ENCODE data around the gene TBCCD1. TPM values are rescaled to one million over a fixed set of nuclear protein-coding genes. Genes with fewer than 3 reads are reported as not detected.

The TBCCD1 gene
- total RNA-seq, 2 donors from 2014 or later = 7.8 to 9.7 TPM

- Mint-ChIP-seq H3K36me3 (ENCODE audit: low read depth) (peaks cover 6% of the 10 kb centered on the region), H3K27me3 (no peaks in the 10 kb centered on the region), H3K4me1 (peaks cover 31% of the 10 kb centered on the region), H3K9me3 (no peaks in the 10 kb centered on the region), H3K27ac (no peak overlapping the region), H3K4me3 (peak overlapping the region; percentile 53)
- ATAC-seq (replicated peaks) = no peak
Observed at GRCh38 chr3:186523434-186523833, 43.7 kb downstream of the TBCCD1 start.

- no peaks in the 10 kb centered on the region for H3K27me3 Mint-ChIP-seq
- peaks cover 32% of the 10 kb centered on the region for H3K4me1 Mint-ChIP-seq
- no peaks in the 10 kb centered on the region for H3K9me3 Mint-ChIP-seq
- H3K4me3 Mint-ChIP-seq = peak overlapping the region; percentile 53
- peaks cover 6% of the 10 kb centered on the region for H3K36me3 Mint-ChIP-seq (ENCODE audit: low read depth)
- no peak overlapping the region for H3K27ac Mint-ChIP-seq
- ATAC-seq (replicated peaks) = no peak
Observed at GRCh38 chr3:186523022-186523421, 44.1 kb downstream of the TBCCD1 start.

- Mint-ChIP-seq H3K27ac (peak overlapping the region; percentile 82), H3K9me3 (no peaks in the 10 kb centered on the region), H3K4me3 (peak overlapping the region; percentile 53), H3K36me3 (ENCODE audit: low read depth) (peaks cover 6% of the 10 kb centered on the region), H3K27me3 (no peaks in the 10 kb centered on the region), H3K4me1 (peaks cover 44% of the 10 kb centered on the region)
- ATAC-seq (replicated peaks) = peak; percentile 75
Observed at GRCh38 chr3:186520957-186521842, 45.9 kb downstream of the TBCCD1 start.

- peaks cover 6% of the 10 kb centered on the region for H3K36me3 Mint-ChIP-seq (ENCODE audit: low read depth)
- H3K9me3 Mint-ChIP-seq = no peaks in the 10 kb centered on the region
- peak overlapping the region; percentile 82 for H3K27ac Mint-ChIP-seq
- H3K4me3 Mint-ChIP-seq = peak overlapping the region; percentile 53
- no peaks in the 10 kb centered on the region for H3K27me3 Mint-ChIP-seq
- peaks cover 52% of the 10 kb centered on the region for H3K4me1 Mint-ChIP-seq
- no peak for ATAC-seq (replicated peaks)
Observed at GRCh38 chr3:186520431-186520830, 46.7 kb downstream of the TBCCD1 start.

GRCh38 chr3:186519021-186519658, 48.0 kb downstream of the TBCCD1 start:
- Mint-ChIP-seq H3K27ac (peak overlapping the region; percentile 82), H3K9me3 (no peaks in the 10 kb centered on the region), H3K4me1 (peaks cover 64% of the 10 kb centered on the region), H3K4me3 (peak overlapping the region; percentile 62), H3K27me3 (no peaks in the 10 kb centered on the region), H3K36me3 (ENCODE audit: low read depth) (peaks cover 6% of the 10 kb centered on the region)
- ATAC-seq (replicated peaks) = peak; percentile 69

- no peaks in the 10 kb centered on the region for H3K9me3 Mint-ChIP-seq
- H3K4me3 Mint-ChIP-seq = peak overlapping the region; percentile 62
- peak; percentile 13 for ATAC-seq (replicated peaks)
- peak overlapping the region; percentile 10 for H3K27ac Mint-ChIP-seq
- H3K36me3 Mint-ChIP-seq (ENCODE audit: low read depth) = peaks cover 6% of the 10 kb centered on the region
- H3K27me3 Mint-ChIP-seq = no peaks in the 10 kb centered on the region
- peaks cover 72% of the 10 kb centered on the region for H3K4me1 Mint-ChIP-seq
Observed at GRCh38 chr3:186517218-186517617, 49.9 kb downstream of the TBCCD1 start.

GRCh38 chr3:186516646-186517045, 50.5 kb downstream of the TBCCD1 start:
- H3K27ac Mint-ChIP-seq = peak overlapping the region; percentile 51
- peak overlapping the region; percentile 62 for H3K4me3 Mint-ChIP-seq
- ATAC-seq (replicated peaks) = no peak
- no peaks in the 10 kb centered on the region for H3K27me3 Mint-ChIP-seq
- peaks cover 6% of the 10 kb centered on the region for H3K36me3 Mint-ChIP-seq (ENCODE audit: low read depth)
- H3K9me3 Mint-ChIP-seq = no peaks in the 10 kb centered on the region
- peaks cover 74% of the 10 kb centered on the region for H3K4me1 Mint-ChIP-seq

- peaks cover 73% of the 10 kb centered on the region for H3K4me1 Mint-ChIP-seq
- no peak for ATAC-seq (replicated peaks)
- H3K9me3 Mint-ChIP-seq = no peaks in the 10 kb centered on the region
- H3K36me3 Mint-ChIP-seq (ENCODE audit: low read depth) = peaks cover 6% of the 10 kb centered on the region
- peak overlapping the region; percentile 51 for H3K27ac Mint-ChIP-seq
- H3K27me3 Mint-ChIP-seq = no peaks in the 10 kb centered on the region
- peak overlapping the region; percentile 34 for H3K4me3 Mint-ChIP-seq
Observed at GRCh38 chr3:186515125-186515524, 52.0 kb downstream of the TBCCD1 start.

GRCh38 chr3:186514296-186515002, 52.7 kb downstream of the TBCCD1 start:
- H3K36me3 Mint-ChIP-seq (ENCODE audit: low read depth) = peaks cover 6% of the 10 kb centered on the region
- peak overlapping the region; percentile 51 for H3K27ac Mint-ChIP-seq
- no peaks in the 10 kb centered on the region for H3K9me3 Mint-ChIP-seq
- H3K27me3 Mint-ChIP-seq = no peaks in the 10 kb centered on the region
- H3K4me1 Mint-ChIP-seq = peaks cover 73% of the 10 kb centered on the region
- peak; percentile 59 for ATAC-seq (replicated peaks)
- peak overlapping the region; percentile 34 for H3K4me3 Mint-ChIP-seq

- Mint-ChIP-seq H3K4me1 (peaks cover 65% of the 10 kb centered on the region), H3K36me3 (ENCODE audit: low read depth) (no peaks in the 10 kb centered on the region), H3K9me3 (no peaks in the 10 kb centered on the region), H3K27me3 (no peaks in the 10 kb centered on the region), H3K27ac (peak overlapping the region; percentile 95), H3K4me3 (peak overlapping the region; percentile 7)
- ATAC-seq (replicated peaks) = no peak
Observed at GRCh38 chr3:186513386-186513785, 53.8 kb downstream of the TBCCD1 start.

- no peaks in the 10 kb centered on the region for H3K27me3 Mint-ChIP-seq
- H3K27ac Mint-ChIP-seq = peak overlapping the region; percentile 95
- H3K4me3 Mint-ChIP-seq = peak overlapping the region; percentile 7
- no peaks in the 10 kb centered on the region for H3K36me3 Mint-ChIP-seq (ENCODE audit: low read depth)
- peaks cover 60% of the 10 kb centered on the region for H3K4me1 Mint-ChIP-seq
- ATAC-seq (replicated peaks) = no peak
- H3K9me3 Mint-ChIP-seq = no peaks in the 10 kb centered on the region
Observed at GRCh38 chr3:186512570-186513302, 54.4 kb downstream of the TBCCD1 start.

- H3K4me3 Mint-ChIP-seq = peak overlapping the region; percentile 73
- peaks cover 59% of the 10 kb centered on the region for H3K4me1 Mint-ChIP-seq
- H3K27ac Mint-ChIP-seq = peak overlapping the region; percentile 95
- no peaks in the 10 kb centered on the region for H3K36me3 Mint-ChIP-seq (ENCODE audit: low read depth)
- H3K9me3 Mint-ChIP-seq = no peaks in the 10 kb centered on the region
- no peaks in the 10 kb centered on the region for H3K27me3 Mint-ChIP-seq
- no peak for ATAC-seq (replicated peaks)
Observed at GRCh38 chr3:186511702-186512101, 55.4 kb downstream of the TBCCD1 start.

GRCh38 chr3:186511245-186511644, 55.9 kb downstream of the TBCCD1 start:
- Mint-ChIP-seq H3K27ac (peak overlapping the region; percentile 95), H3K9me3 (no peaks in the 10 kb centered on the region), H3K27me3 (no peaks in the 10 kb centered on the region), H3K4me1 (peaks cover 57% of the 10 kb centered on the region), H3K36me3 (ENCODE audit: low read depth) (no peaks in the 10 kb centered on the region), H3K4me3 (peak overlapping the region; percentile 73)
- peak; percentile 76 for ATAC-seq (replicated peaks)
